ENCODE results near the gene BRINP3.

DNA sequence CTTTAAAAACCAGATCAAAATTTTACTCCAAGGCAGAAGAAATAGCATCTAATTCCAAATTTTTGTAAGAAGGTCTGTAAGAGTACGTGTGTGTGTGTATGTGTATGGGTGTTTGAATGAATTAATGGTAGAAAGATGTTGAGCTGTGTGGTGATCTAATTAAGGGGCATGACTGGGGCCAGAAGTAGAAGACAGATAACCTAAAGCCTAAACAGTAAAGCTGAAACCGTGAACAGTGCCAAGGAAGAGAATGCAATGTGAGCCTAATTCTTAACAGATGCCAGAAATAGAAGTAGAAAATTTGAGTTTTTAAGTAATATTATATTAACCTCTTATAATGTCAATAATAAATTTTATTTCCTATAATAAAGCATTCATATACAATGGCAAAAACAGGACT is 38.2 kb downstream of the BRINP3 start:
- TF ChIP-seq POLR2A (IDR thresholded peaks at IDR 0.05; ENCODE audit: low read depth, low read length) (no peak), POLR2AphosphoS5 (IDR thresholded peaks at IDR 0.05; ENCODE audit: low read depth, low read length) (no peak), PAX5 (IDR thresholded peaks at IDR 0.05; ENCODE audit: insufficient read depth, low read length, severe bottlenecking) (no peak), TAF1 (IDR thresholded peaks at IDR 0.05; ENCODE audit: low read depth, low read length) (no peak), POU2F2 (IDR thresholded peaks at IDR 0.05; ENCODE audit: low read depth, low read length) (no peak), SPI1 (IDR thresholded peaks at IDR 0.05; ENCODE audit: low read depth, low read length) (no peak)
